ENCODE measurements around the gene ECT2L. TPM values are rescaled to one million over a fixed set of nuclear protein-coding genes. Genes with fewer than 3 reads are reported as not detected.

The ECT2L gene
- total RNA-seq, 6 experiments from 2014 or later, result not detected

- Mint-ChIP-seq H3K27me3 (ENCODE audit: insufficient read depth) (no peaks in the 10 kb centered on the region), H3K36me3 (ENCODE audit: low read depth) (peaks cover 9% of the 10 kb centered on the region), H3K4me1 (ENCODE audit: low read depth) (peaks cover 2% of the 10 kb centered on the region), H3K27ac (no peak overlapping the region), H3K9me3 (no peaks in the 10 kb centered on the region), H3K4me3 (no peak overlapping the region)
- TF ChIP-seq CTCF (IDR thresholded peaks at IDR 0.05), result no peak
- DNase-seq, result no peak
Measured at GRCh38 chr6:138897031-138897430, 101.1 kb downstream of the ECT2L start.

GRCh38 chr6:138907167-138907566 is 111.3 kb downstream of the ECT2L start:
- Mint-ChIP-seq H3K4me1 (ENCODE audit: low read depth) (no peaks in the 10 kb centered on the region), H3K27ac (no peak overlapping the region), H3K9me3 (no peaks in the 10 kb centered on the region), H3K36me3 (ENCODE audit: low read depth) (peaks cover 4% of the 10 kb centered on the region), H3K4me3 (no peak overlapping the region), H3K27me3 (ENCODE audit: insufficient read depth) (no peaks in the 10 kb centered on the region)
- DNase-seq, result no peak
- no peak for TF ChIP-seq CTCF (IDR thresholded peaks at IDR 0.05)

GRCh38 chr6:138909511-138909910 is 113.6 kb downstream of the ECT2L start:
- DNase-seq, result no peak
- Mint-ChIP-seq H3K27ac (no peak overlapping the region), H3K4me1 (ENCODE audit: low read depth) (no peaks in the 10 kb centered on the region), H3K36me3 (ENCODE audit: low read depth) (peaks cover 12% of the 10 kb centered on the region), H3K9me3 (no peaks in the 10 kb centered on the region), H3K27me3 (ENCODE audit: insufficient read depth) (no peaks in the 10 kb centered on the region), H3K4me3 (no peak overlapping the region)
- no peak for TF ChIP-seq CTCF (IDR thresholded peaks at IDR 0.05)

- DNase-seq, result no peak
- Mint-ChIP-seq H3K4me3 (no peak overlapping the region), H3K27me3 (ENCODE audit: insufficient read depth) (no peaks in the 10 kb centered on the region), H3K4me1 (ENCODE audit: low read depth) (no peaks in the 10 kb centered on the region), H3K36me3 (ENCODE audit: low read depth) (peaks cover 13% of the 10 kb centered on the region), H3K9me3 (no peaks in the 10 kb centered on the region), H3K27ac (no peak overlapping the region)
- TF ChIP-seq CTCF (IDR thresholded peaks at IDR 0.05), result no peak
Measured at GRCh38 chr6:138909975-138910374, 114.1 kb downstream of the ECT2L start.

GRCh38 chr6:138912308-138912707 is 116.4 kb downstream of the ECT2L start:
- no peak for TF ChIP-seq CTCF (IDR thresholded peaks at IDR 0.05)
- H3K36me3 Mint-ChIP-seq (ENCODE audit: low read depth), result peaks cover 13% of the 10 kb centered on the region
- no peak overlapping the region for H3K4me3 Mint-ChIP-seq
- H3K4me1 Mint-ChIP-seq (ENCODE audit: low read depth), result no peaks in the 10 kb centered on the region
- no peaks in the 10 kb centered on the region for H3K27me3 Mint-ChIP-seq (ENCODE audit: insufficient read depth)
- DNase-seq, result no peak
- no peak overlapping the region for H3K27ac Mint-ChIP-seq
- H3K9me3 Mint-ChIP-seq, result no peaks in the 10 kb centered on the region

- Mint-ChIP-seq H3K4me1 (ENCODE audit: low read depth) (no peaks in the 10 kb centered on the region), H3K27me3 (ENCODE audit: insufficient read depth) (no peaks in the 10 kb centered on the region), H3K27ac (no peak overlapping the region; the same call in 1 of the 2 replicates), H3K4me3 (no peak overlapping the region), H3K36me3 (ENCODE audit: low read depth) (peaks cover 15% of the 10 kb centered on the region), H3K9me3 (no peaks in the 10 kb centered on the region)
- no peak for DNase-seq
- no peak for TF ChIP-seq CTCF (IDR thresholded peaks at IDR 0.05)
Measured at GRCh38 chr6:138914701-138915100, 118.8 kb downstream of the ECT2L start.

All from HFFc6 (cell line).